B cell (primary cell): ENCODE results near the gene RPS14. TPM values are rescaled to one million over a fixed set of nuclear protein-coding genes. Genes with fewer than 3 reads are reported as not detected.
A peak's percentile ranks its signal among the peaks of the same experiment; 100 is the strongest.

Experiments used
- ATAC-seq: fragments of 200-7000 bp; cut with Tn5 transposase; one replicate; pipeline ENCODE4 v1.10.0; 2021; ENCODE audit warnings: low read depth, mild to moderate bottlenecking, moderate number of reproducible peaks, moderate library complexity
- CTCF ChIA-PET: fragments of 350-600 bp; sonication (Branson Sonifier 250); formaldehyde crosslinking; loops from one replicate; lab custom pipeline; 2021; ENCODE audit warnings: antibody characterized with exemption, inconsistent platforms; lab: Charles Lee
- POLR2A ChIA-PET: fragments of 350-600 bp; sonication (Branson Sonifier 250); formaldehyde crosslinking; loops from one replicate; lab custom pipeline; 2021; ENCODE audit warnings: antibody characterized with exemption; lab: Charles Lee
- DNase-seq: peaks from one replicate; pipeline ENCODE4 v3.0.0; 2013
- H2AFZ ChIP-seq: 2 replicates; pipeline ENCODE4 v1.6.1; 2012; ENCODE audit warnings: mild to moderate bottlenecking, low read depth, low read length; ENCODE audit not compliant: insufficient read depth, poor library complexity, severe bottlenecking
- H3K27ac ChIP-seq, 2 donors: 1 replicate in 1 of 2; 2 replicates in 1 of 2; pipeline ENCODE4 v1.5.1; 2012 to 2013; ENCODE audit warnings: low read length in 2 of 2, mild to moderate bottlenecking in 2 of 2, moderate library complexity in 1 of 2
- H3K27me3 ChIP-seq, 4 experiments: fragments of 200-600 bp in 1 of 4; sonication (generic) in 1 of 4; replicated peaks in 1 of 4; 1 replicate in 2 of 4; 2 replicates in 2 of 4; pipeline versions ENCODE4 v1.6.1 to v1.7.0; 2013 to 2016; ENCODE audit warnings: low read length in 3 of 4, mild to moderate bottlenecking in 2 of 4, mixed read lengths in 1 of 4, moderate library complexity in 1 of 4; ENCODE audit not compliant: insufficient read depth in 4 of 4, control insufficient read depth in 3 of 4; ENCODE audit errors: control extremely low read depth in 1 of 4
- H3K36me3 ChIP-seq, 2 experiments: replicated peaks in 1 of 2; 1 replicate in 1 of 2; 2 replicates in 1 of 2; pipeline versions ENCODE4 v1.6.1 to v1.7.1; 2013; ENCODE audit warnings: low read length in 1 of 2; ENCODE audit not compliant: insufficient read depth in 2 of 2, control insufficient read depth in 1 of 2; ENCODE audit errors: control extremely low read depth in 1 of 2, extremely low read depth in 1 of 2
- H3K4me1 ChIP-seq, 2 donors: fragments of 200-600 bp in 1 of 2; sonication (generic) in 1 of 2; 1 replicate in 1 of 2; 2 replicates in 1 of 2; pipeline versions ENCODE4 v1.5.1 to v1.6.1; 2013 to 2017; ENCODE audit warnings: low read length in 2 of 2; ENCODE audit not compliant: control insufficient read depth in 2 of 2, insufficient read depth in 2 of 2
- H3K4me2 ChIP-seq: replicated peaks from 2 replicates; pipeline ENCODE3; 2012; ENCODE audit warnings: mild to moderate bottlenecking, low read depth, low read length; ENCODE audit not compliant: poor library complexity, severe bottlenecking
- H3K4me3 ChIP-seq, 5 experiments: fragments of 200-600 bp in 1 of 5; sonication (generic) in 1 of 5; 1 replicate in 3 of 5; 2 replicates in 2 of 5; pipeline versions ENCODE4 v1.5.1 to v1.7.0; 2011 to 2016; ENCODE audit warnings: low read length in 4 of 5, mild to moderate bottlenecking in 4 of 5, low read depth in 2 of 5, control low read depth in 1 of 5, moderate library complexity in 1 of 5; ENCODE audit not compliant: insufficient read depth in 1 of 5; ENCODE audit errors: control extremely low read depth in 1 of 5, extremely low read depth in 1 of 5
- H3K79me2 ChIP-seq: fragments of 200-600 bp; sonication (generic); one replicate; pipeline ENCODE4 v1.6.0; 2016; ENCODE audit warnings: low read length; ENCODE audit not compliant: control insufficient read depth, insufficient read depth
- H3K9ac ChIP-seq: fragments of 200-600 bp; sonication (generic); 2 replicates; pipeline ENCODE4 v1.6.1; 2017; ENCODE audit warnings: mild to moderate bottlenecking, low read length, moderate library complexity
- H3K9me3 ChIP-seq, 3 donors: one replicate each; pipeline versions ENCODE4 v1.6.1 to v1.7.1; 2013; ENCODE audit warnings: low read length in 2 of 3; ENCODE audit not compliant: control insufficient read depth in 2 of 3, insufficient read depth in 1 of 3; ENCODE audit errors: control extremely low read depth in 1 of 3
- H4K20me1 ChIP-seq: 2 replicates; pipeline ENCODE4 v1.6.0; 2012; ENCODE audit warnings: mild to moderate bottlenecking, low read length; ENCODE audit not compliant: insufficient read depth, control insufficient read depth, poor library complexity, severe bottlenecking
- H3K27ac Mint-ChIP-seq: one replicate; pipeline ENCODE4 v1.8.0; 2021; ENCODE audit warnings: mixed read lengths
- H3K27me3 Mint-ChIP-seq: one replicate; pipeline ENCODE4 v1.8.0; 2021; ENCODE audit warnings: mixed read lengths
- H3K4me1 Mint-ChIP-seq: one replicate; pipeline ENCODE4 v1.8.0; 2021; ENCODE audit warnings: mixed read lengths
- H3K4me3 Mint-ChIP-seq: one replicate; pipeline ENCODE4 v1.8.0; 2021; ENCODE audit warnings: mixed read lengths
- H3K9me3 Mint-ChIP-seq: one replicate; pipeline ENCODE4 v1.8.0; 2022; ENCODE audit warnings: mixed read lengths; ENCODE audit not compliant: insufficient read depth
- EZH2 ChIP-seq: IDR thresholded peaks from 2 replicates; pipeline ENCODE4 v1.6.1; 2012; ENCODE audit warnings: borderline replicate concordance, low read depth, mild to moderate bottlenecking, moderate library complexity, low read length; ENCODE audit not compliant: insufficient read depth, poor library complexity, severe bottlenecking
- WGBS: methylation state at CpG from one replicate; pipeline ENCODE4 v1.1.5; 2013; ENCODE audit warnings: missing lambda C conversion rate; ENCODE audit not compliant: insufficient coverage; 5-methylcytosine and 5-hydroxymethylcytosine counted together
- intact Hi-C: fragments of 100-400 bp; cut with micrococcal nuclease; formaldehyde crosslinking; loops from one replicate; pipeline ENCODE4 v1.10.0; 2022
- polyA plus RNA-seq: library from polyadenylated mRNA; depleted of rRNA; stranded (reverse); fragments of >200 nt; gene quantifications from 2 replicates; pipeline ENCODE4 v1.2.3, GENCODE V29; 2012
- total RNA-seq, 2 donors: library from RNA; stranded (reverse); fragments of 120-200 nt in 1 of 2; gene quantifications; 1 replicate in 1 of 2; 2 replicates in 1 of 2; pipeline versions ENCODE4 v1.2.3 to v1.2.4, GENCODE V29; 2013 to 2022
- TF ChIP-seq, protein P1 (sequence below): fragments of 200-600 bp; IDR thresholded peaks from one replicate; pipeline ENCODE4 v1.8.0; 2022; ENCODE audit warnings: antibody characterized with exemption, mild to moderate bottlenecking

RPS14 gene
- total and polyA plus RNA-seq, 2 donors (not counting 1 experiment from before 2014, with no cell fraction given) = 3,740 to 6,881 TPM

DNA sequence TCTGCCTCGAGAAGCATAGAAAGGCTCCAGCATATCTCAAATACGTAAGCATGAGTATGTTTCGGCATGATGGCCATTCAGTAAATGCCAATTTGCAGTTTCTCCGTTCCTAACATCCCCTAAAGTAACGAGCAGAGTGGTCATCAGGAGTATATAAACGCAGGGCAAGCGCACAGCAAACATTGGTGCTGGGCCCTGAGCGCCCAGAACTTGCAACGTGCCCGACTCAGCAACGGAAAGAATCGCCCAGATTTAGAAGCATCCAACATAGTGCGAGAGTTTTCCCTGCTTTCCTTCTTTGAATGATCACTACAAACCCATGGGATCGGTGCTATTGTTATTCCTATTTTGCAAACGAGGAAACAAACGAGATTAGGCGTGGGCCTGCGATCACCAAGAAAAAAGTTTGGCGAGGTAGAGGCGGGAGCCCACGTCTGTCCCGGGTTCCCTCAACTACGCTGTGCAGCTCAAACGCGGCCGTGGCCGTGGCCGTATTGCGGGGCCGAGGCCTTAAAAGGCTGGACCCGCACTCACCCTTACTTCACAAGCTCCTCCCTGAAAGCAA lies 505 bp downstream of the RPS14 start:
- Histone ChIP-seq H3K4me2 (peak overlapping the region; percentile 92), H2AFZ (peak overlapping the region; percentile 80), H4K20me1 (peaks cover 54% of the 10 kb centered on the region), H3K4me1 (peaks cover 21 to 31% of the 10 kb centered on the region in 2 donors), H3K27ac (peak overlapping the region; percentile 90 to 98), H3K9ac (peak overlapping the region; percentile 96), H3K36me3 (peaks cover 2 to 43% of the 10 kb centered on the region in 2 experiments), H3K9me3 (no peaks in the 10 kb centered on the region), H3K4me3 (peak overlapping the region; percentile 80 to 98 (median 97)), H3K79me2 (peaks cover 36% of the 10 kb centered on the region), H3K27me3 (no peaks in the 10 kb centered on the region)
- ChIA-PET CTCF (interaction anchor here (0.7 to 2.9 kb wide), 9 partner anchors 9 to 310 kb away, joined by 3 to 38 read pairs (median 10); partner anchors contain the start of genes DCTN4 and RBM22), POLR2A (interaction anchor here (0.8 to 2.3 kb wide), 10 partner anchors 11 to 252 kb away, joined by 3 to 47 read pairs (median 6); partner anchors contain the start of genes CD74 and RBM22)
- TF ChIP-seq, protein P1, sequence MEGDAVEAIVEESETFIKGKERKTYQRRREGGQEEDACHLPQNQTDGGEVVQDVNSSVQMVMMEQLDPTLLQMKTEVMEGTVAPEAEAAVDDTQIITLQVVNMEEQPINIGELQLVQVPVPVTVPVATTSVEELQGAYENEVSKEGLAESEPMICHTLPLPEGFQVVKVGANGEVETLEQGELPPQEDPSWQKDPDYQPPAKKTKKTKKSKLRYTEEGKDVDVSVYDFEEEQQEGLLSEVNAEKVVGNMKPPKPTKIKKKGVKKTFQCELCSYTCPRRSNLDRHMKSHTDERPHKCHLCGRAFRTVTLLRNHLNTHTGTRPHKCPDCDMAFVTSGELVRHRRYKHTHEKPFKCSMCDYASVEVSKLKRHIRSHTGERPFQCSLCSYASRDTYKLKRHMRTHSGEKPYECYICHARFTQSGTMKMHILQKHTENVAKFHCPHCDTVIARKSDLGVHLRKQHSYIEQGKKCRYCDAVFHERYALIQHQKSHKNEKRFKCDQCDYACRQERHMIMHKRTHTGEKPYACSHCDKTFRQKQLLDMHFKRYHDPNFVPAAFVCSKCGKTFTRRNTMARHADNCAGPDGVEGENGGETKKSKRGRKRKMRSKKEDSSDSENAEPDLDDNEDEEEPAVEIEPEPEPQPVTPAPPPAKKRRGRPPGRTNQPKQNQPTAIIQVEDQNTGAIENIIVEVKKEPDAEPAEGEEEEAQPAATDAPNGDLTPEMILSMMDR = no peak
- TF ChIP-seq EZH2 = no peak
- H3K27me3 Mint-ChIP-seq = no peaks in the 10 kb centered on the region
- peak overlapping the region; percentile 100 for H3K27ac Mint-ChIP-seq
- H3K4me1 Mint-ChIP-seq = peaks cover 30% of the 10 kb centered on the region
- DNase-seq = peak; percentile 32
- no peaks in the 10 kb centered on the region for H3K9me3 Mint-ChIP-seq
- ATAC-seq = peak; percentile 29
- WGBS = 2% methylated on average over 31 of the region's 31 CpGs
- H3K4me3 Mint-ChIP-seq = peak overlapping the region; percentile 100
- intact Hi-C loops = loop anchor here (1.0 to 2.0 kb wide), 5 partner anchors 13 to 310 kb away; partner anchors contain the start of genes DCTN4 and TCOF1

DNA sequence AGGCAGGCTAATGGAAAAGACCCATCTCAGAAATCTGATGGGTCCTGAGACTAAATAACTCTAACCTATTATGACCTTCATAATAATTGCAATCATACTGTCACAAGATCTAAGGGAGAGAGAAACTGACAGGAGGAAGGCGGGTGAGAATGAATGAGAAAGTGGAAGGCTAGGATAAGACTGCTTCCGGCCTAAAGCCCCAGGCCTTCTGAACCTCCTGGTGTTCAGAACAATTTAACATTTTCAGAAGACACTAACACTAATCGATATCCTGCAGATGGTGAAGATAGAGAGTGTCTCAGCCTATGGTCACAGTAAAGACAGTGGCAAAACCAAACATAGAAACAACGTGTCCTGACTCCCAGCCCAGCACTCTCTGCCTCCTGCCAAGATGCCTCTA lies 1.2 kb downstream of the RPS14 start:
- Histone ChIP-seq H3K9ac (peak overlapping the region; percentile 96), H3K27ac (peak overlapping the region; percentile 90 to 98), H4K20me1 (peaks cover 54% of the 10 kb centered on the region), H3K4me2 (peak overlapping the region; percentile 92), H3K27me3 (no peaks in the 10 kb centered on the region), H3K4me3 (peak overlapping the region; percentile 80 to 98 (median 97)), H2AFZ (no peak overlapping the region), H3K4me1 (peaks cover 15 to 24% of the 10 kb centered on the region in 2 donors), H3K9me3 (no peaks in the 10 kb centered on the region), H3K79me2 (peaks cover 36% of the 10 kb centered on the region), H3K36me3 (peaks cover 2 to 50% of the 10 kb centered on the region in 2 experiments)
- peaks cover 30% of the 10 kb centered on the region for H3K4me1 Mint-ChIP-seq
- CTCF ChIA-PET = interaction anchor here (1.7 to 2.9 kb wide), 2 partner anchors 11 to 50 kb away, joined by 4 to 38 read pairs; no protein-coding TSS in a partner anchor
- no peaks in the 10 kb centered on the region for H3K9me3 Mint-ChIP-seq
- no peaks in the 10 kb centered on the region for H3K27me3 Mint-ChIP-seq
- TF ChIP-seq, protein P1 = no peak
- no peak for TF ChIP-seq EZH2
- intact Hi-C loops = loop anchor here (2.0 kb wide), 2 partner anchors 208 to 310 kb away; partner anchors contain the start of gene DCTN4
- WGBS = no CpG with 5 or more reads among the region's 4 CpGs
- no peak for ATAC-seq
- no peak for DNase-seq
- POLR2A ChIA-PET = no interaction called here
- peak overlapping the region; percentile 100 for H3K4me3 Mint-ChIP-seq
- peak overlapping the region; percentile 100 for H3K27ac Mint-ChIP-seq
